H9 (cell line): ENCODE data around the gene CD9. TPM values are rescaled to one million over a fixed set of nuclear protein-coding genes. Genes with fewer than 3 reads are reported as not detected.

Experiments
- DNase-seq: peaks from one replicate; pipeline ENCODE4 v3.0.0-alpha.2; 2017
- H2AFZ ChIP-seq: one replicate; pipeline ENCODE4 v1.6.1; 2013; ENCODE audit warnings: mild to moderate bottlenecking, low read length, control low read depth, moderate library complexity
- H2AK5ac ChIP-seq: 2 replicates; pipeline ENCODE4 v1.6.1; 2013; ENCODE audit warnings: low read length, control low read depth, mixed read lengths; ENCODE audit not compliant: insufficient read length
- H2BK120ac ChIP-seq: one replicate; pipeline ENCODE4 v1.6.1; 2013; ENCODE audit warnings: low read depth, mild to moderate bottlenecking, low read length, control low read depth, inconsistent platforms; ENCODE audit not compliant: poor library complexity, severe bottlenecking
- H2BK12ac ChIP-seq: 2 replicates; pipeline ENCODE4 v1.6.1; 2013; ENCODE audit warnings: low read length, control low read depth, mixed read lengths, low read depth; ENCODE audit not compliant: insufficient read length
- H2BK15ac ChIP-seq: 2 replicates; pipeline ENCODE4 v1.6.1; 2013; ENCODE audit warnings: low read depth, low read length, control low read depth
- H2BK20ac ChIP-seq: one replicate; pipeline ENCODE4 v1.6.1; 2013; ENCODE audit warnings: low read depth, mild to moderate bottlenecking, low read length, control low read depth, inconsistent platforms; ENCODE audit not compliant: poor library complexity, severe bottlenecking
- H2BK5ac ChIP-seq: 2 replicates; pipeline ENCODE4 v1.6.1; 2013; ENCODE audit warnings: low read length, control low read depth, mixed read lengths; ENCODE audit not compliant: insufficient read length
- H3K14ac ChIP-seq: 2 replicates; pipeline ENCODE4 v1.6.1; 2013; ENCODE audit warnings: low read length, control low read depth; ENCODE audit not compliant: insufficient read depth
- H3K18ac ChIP-seq: 2 replicates; pipeline ENCODE4 v1.6.1; 2013; ENCODE audit warnings: low read depth, mild to moderate bottlenecking, mixed read lengths, low read length, control low read depth; ENCODE audit not compliant: insufficient read length
- H3K23ac ChIP-seq: 2 replicates; pipeline ENCODE4 v1.6.1; 2013; ENCODE audit warnings: low read length, control low read depth, mixed read lengths, low read depth; ENCODE audit not compliant: insufficient read length
- H3K23me2 ChIP-seq: 2 replicates; pipeline ENCODE4 v1.6.1; 2013; ENCODE audit warnings: low read depth, mild to moderate bottlenecking, mixed read lengths, low read length, control low read depth; ENCODE audit not compliant: insufficient read length, poor library complexity, severe bottlenecking
- H3K27ac ChIP-seq: 2 replicates; pipeline ENCODE4 v1.5.1; 2013; ENCODE audit warnings: low read length, control low read depth, mixed read lengths, low read depth; ENCODE audit not compliant: insufficient read length
- H3K27me3 ChIP-seq: 2 replicates; pipeline ENCODE4 v1.6.1; 2013; ENCODE audit warnings: low read length, control low read depth, inconsistent platforms; ENCODE audit not compliant: insufficient read depth
- H3K4ac ChIP-seq: 2 replicates; pipeline ENCODE4 v1.6.1; 2013; ENCODE audit warnings: low read depth, mild to moderate bottlenecking, control low read depth, inconsistent platforms, low read length, moderate library complexity
- H3K4me1 ChIP-seq: 2 replicates; pipeline ENCODE4 v1.6.1; 2013; ENCODE audit warnings: low read length, control low read depth, inconsistent platforms; ENCODE audit not compliant: insufficient read depth
- H3K4me2 ChIP-seq: 2 replicates; pipeline ENCODE4 v1.6.1; 2013; ENCODE audit warnings: low read length, control low read depth, mixed read lengths; ENCODE audit not compliant: insufficient read length, insufficient read depth
- H3K56ac ChIP-seq: 2 replicates; pipeline ENCODE4 v1.6.1; 2013; ENCODE audit warnings: low read depth, mild to moderate bottlenecking, mixed read lengths, low read length, control low read depth; ENCODE audit not compliant: insufficient read length
- H3K79me1 ChIP-seq: 2 replicates; pipeline ENCODE4 v1.6.1; 2013; ENCODE audit warnings: low read depth, mild to moderate bottlenecking, moderate library complexity, low read length, control low read depth, inconsistent platforms; ENCODE audit not compliant: insufficient read depth, poor library complexity, severe bottlenecking
- H3K79me2 ChIP-seq: 2 replicates; pipeline ENCODE4 v1.6.1; 2013; ENCODE audit warnings: low read length, control low read depth, inconsistent platforms; ENCODE audit not compliant: insufficient read depth
- H3K9ac ChIP-seq: 2 replicates; pipeline ENCODE4 v1.6.1; 2013; ENCODE audit warnings: low read length, control low read depth, mixed read lengths; ENCODE audit not compliant: insufficient read length; ENCODE audit errors: extremely low read depth
- H3K9me3 ChIP-seq: one replicate; pipeline ENCODE4 v1.6.1; 2013; ENCODE audit warnings: low read depth, low read length, inconsistent platforms; ENCODE audit not compliant: control insufficient read depth
- H3T11ph ChIP-seq: one replicate; pipeline ENCODE4 v1.6.1; 2013; ENCODE audit warnings: mild to moderate bottlenecking, low read length, control low read depth, inconsistent platforms
- H4K20me1 ChIP-seq: one replicate; pipeline ENCODE4 v1.6.1; 2013; ENCODE audit not compliant: control insufficient read depth, insufficient read length, insufficient read depth
- H4K5ac ChIP-seq: 2 replicates; pipeline ENCODE4 v1.6.1; 2013; ENCODE audit warnings: low read depth, mild to moderate bottlenecking, mixed read lengths, low read length, control low read depth; ENCODE audit not compliant: insufficient read length
- H4K8ac ChIP-seq: replicated peaks from 2 replicates; pipeline ENCODE4 v1.6.1; 2013; ENCODE audit warnings: low read length, control low read depth, mixed read lengths, low read depth; ENCODE audit not compliant: insufficient read length
- H4K91ac ChIP-seq: 2 replicates; pipeline ENCODE4 v1.6.1; 2013; ENCODE audit warnings: low read depth, mild to moderate bottlenecking, moderate library complexity, mixed read lengths, low read length, control low read depth; ENCODE audit not compliant: insufficient read length
- H3K27ac Mint-ChIP-seq, 3 experiments: 2 replicates in 2 of 3; 3 replicates in 1 of 3; pipeline ENCODE4 v1.8.0; 2020 to 2021; ENCODE audit warnings: mixed read lengths in 3 of 3, mild to moderate bottlenecking in 1 of 3, moderate library complexity in 1 of 3
- H3K27me3 Mint-ChIP-seq: 2 replicates; pipeline ENCODE4 v1.8.0; 2021; ENCODE audit warnings: low read depth, mild to moderate bottlenecking, moderate library complexity, mixed read lengths
- H3K36me3 Mint-ChIP-seq, 3 experiments: 2 replicates in 2 of 3; 3 replicates in 1 of 3; pipeline ENCODE4 v1.8.0; 2020 to 2021; ENCODE audit warnings: low read depth in 3 of 3, mixed read lengths in 3 of 3; ENCODE audit not compliant: insufficient read depth in 1 of 3
- H3K4me1 Mint-ChIP-seq, 2 experiments: 2 replicates each; pipeline ENCODE4 v1.8.0; 2020; ENCODE audit warnings: mixed read lengths in 2 of 2
- H3K4me3 Mint-ChIP-seq, 2 experiments: 2 replicates in 1 of 2; 3 replicates in 1 of 2; pipeline ENCODE4 v1.8.0; 2020 to 2021; ENCODE audit warnings: mild to moderate bottlenecking in 2 of 2, mixed read lengths in 2 of 2, moderate library complexity in 1 of 2
- H3K9me3 Mint-ChIP-seq, 2 experiments: 2 replicates in 1 of 2; 3 replicates in 1 of 2; pipeline ENCODE4 v1.8.0; 2020; ENCODE audit warnings: mild to moderate bottlenecking in 2 of 2, mixed read lengths in 2 of 2, moderate library complexity in 1 of 2
- WGBS: extraction: QIAGEN DNeasy Blood & Tissue Kit; methylation state at CpG from one replicate; pipeline ENCODE4 v1.1.7; 2013; ENCODE audit warnings: missing lambda C conversion rate, low lambda C conversion rate, mixed read lengths; ENCODE audit not compliant: insufficient read length; ENCODE audit errors: extremely low coverage; 5-methylcytosine and 5-hydroxymethylcytosine counted together
- total RNA-seq: library from RNA; stranded (reverse); gene quantifications from 2 replicates; pipeline ENCODE4 v1.2.1, GENCODE V29; 2021
- TF ChIP-seq, protein P1 (sequence below): fragments of 200-600 bp; sonication (generic); conservative IDR thresholded peaks from 3 replicates; pipeline ENCODE4 v1.8.0; 2021; ENCODE audit warnings: antibody characterized with exemption, mild to moderate bottlenecking

CD9 gene
- total RNA-seq, 1 experiment from 2014 or later, result 132 TPM

DNA sequence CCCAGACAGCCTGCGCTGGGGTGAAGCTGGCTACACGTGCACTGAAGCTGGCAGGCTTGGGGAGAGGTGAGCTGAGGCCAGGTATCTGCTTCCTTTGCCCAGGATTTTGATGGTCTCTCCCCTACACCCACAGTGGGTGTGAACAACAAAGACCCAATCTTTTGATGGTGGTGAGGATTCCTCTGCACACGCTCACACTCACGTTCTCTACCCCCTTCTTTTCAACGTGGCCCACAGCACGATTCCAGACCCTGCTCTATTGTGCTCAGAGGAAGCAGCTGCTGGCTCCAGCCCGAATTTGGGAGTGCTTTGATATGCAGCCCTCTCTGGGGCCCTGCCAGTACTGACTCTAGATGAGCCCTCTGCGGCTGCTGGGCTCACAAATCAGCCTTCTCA, 4.9 kb downstream of the CD9 start:
- H3K9me3 ChIP-seq, result no peaks in the 10 kb centered on the region
- peak overlapping the region; percentile 59 for H3K18ac ChIP-seq
- H4K5ac ChIP-seq, result peak overlapping the region; percentile 45
- H3K27me3 Mint-ChIP-seq, result no peaks in the 10 kb centered on the region; the same call in 1 of the 2 replicates
- TF ChIP-seq, protein P1, sequence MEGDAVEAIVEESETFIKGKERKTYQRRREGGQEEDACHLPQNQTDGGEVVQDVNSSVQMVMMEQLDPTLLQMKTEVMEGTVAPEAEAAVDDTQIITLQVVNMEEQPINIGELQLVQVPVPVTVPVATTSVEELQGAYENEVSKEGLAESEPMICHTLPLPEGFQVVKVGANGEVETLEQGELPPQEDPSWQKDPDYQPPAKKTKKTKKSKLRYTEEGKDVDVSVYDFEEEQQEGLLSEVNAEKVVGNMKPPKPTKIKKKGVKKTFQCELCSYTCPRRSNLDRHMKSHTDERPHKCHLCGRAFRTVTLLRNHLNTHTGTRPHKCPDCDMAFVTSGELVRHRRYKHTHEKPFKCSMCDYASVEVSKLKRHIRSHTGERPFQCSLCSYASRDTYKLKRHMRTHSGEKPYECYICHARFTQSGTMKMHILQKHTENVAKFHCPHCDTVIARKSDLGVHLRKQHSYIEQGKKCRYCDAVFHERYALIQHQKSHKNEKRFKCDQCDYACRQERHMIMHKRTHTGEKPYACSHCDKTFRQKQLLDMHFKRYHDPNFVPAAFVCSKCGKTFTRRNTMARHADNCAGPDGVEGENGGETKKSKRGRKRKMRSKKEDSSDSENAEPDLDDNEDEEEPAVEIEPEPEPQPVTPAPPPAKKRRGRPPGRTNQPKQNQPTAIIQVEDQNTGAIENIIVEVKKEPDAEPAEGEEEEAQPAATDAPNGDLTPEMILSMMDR, result no peak
- no peaks in the 10 kb centered on the region for H4K20me1 ChIP-seq
- H3K23ac ChIP-seq, result no peak overlapping the region
- H3K9ac ChIP-seq, result peak overlapping the region; percentile 24
- no peak overlapping the region for H2AFZ ChIP-seq
- peak overlapping the region; percentile 95 to 99 (median 96) for H3K27ac Mint-ChIP-seq
- peaks cover 18 to 49% (median 30%) of the 10 kb centered on the region in 3 experiments; a peak in 6 of 7 replicates for H3K36me3 Mint-ChIP-seq
- peaks cover 42% of the 10 kb centered on the region for H3K4me1 ChIP-seq
- peak overlapping the region; percentile 40; the same call in 1 of the 2 replicates for H3K4ac ChIP-seq
- no peaks in the 10 kb centered on the region for H3K27me3 ChIP-seq
- peak overlapping the region; percentile 32 for H3K4me2 ChIP-seq
- no peaks in the 10 kb centered on the region for H3K9me3 Mint-ChIP-seq
- peak overlapping the region; percentile 18 for H2BK12ac ChIP-seq
- peak overlapping the region; percentile 32 to 65; a peak in 4 of 5 replicates for H3K4me3 Mint-ChIP-seq
- H2BK120ac ChIP-seq, result peak overlapping the region; percentile 51
- H3K27ac ChIP-seq, result peak overlapping the region; percentile 73
- H4K8ac ChIP-seq, result no peak overlapping the region
- H4K91ac ChIP-seq, result peak overlapping the region; percentile 58
- H3K79me2 ChIP-seq, result peaks cover 16% of the 10 kb centered on the region; the same call in 1 of the 2 replicates
- H2BK5ac ChIP-seq, result peak overlapping the region; percentile 28
- no peak overlapping the region for H3K56ac ChIP-seq
- H3T11ph ChIP-seq, result no peak overlapping the region
- peaks cover 11% of the 10 kb centered on the region for H3K79me1 ChIP-seq
- H3K4me1 Mint-ChIP-seq, result peaks cover 69 to 76% of the 10 kb centered on the region in 2 experiments
- peak overlapping the region; percentile 82; the same call in 1 of the 2 replicates for H3K14ac ChIP-seq
- no peak overlapping the region for H2AK5ac ChIP-seq
- no peak overlapping the region for H2BK15ac ChIP-seq
- DNase-seq, result peak; percentile 91
- no CpG with 5 or more reads among the region's 8 CpGs for WGBS
- H3K23me2 ChIP-seq, result peaks cover 14% of the 10 kb centered on the region
- H2BK20ac ChIP-seq, result no peak overlapping the region
